ENCODE data around the gene SPIB. TPM values are rescaled to one million over a fixed set of nuclear protein-coding genes. Genes with fewer than 3 reads are reported as not detected.

Gene SPIB
- total RNA-seq, 8 experiments from 2014 or later: 0.09 to 2.6 (median 0.47) TPM; not detected in 2

GRCh38 chr19:50399368-50399745 is 19.4 kb upstream of the SPIB start:
- H3K4me3 ChIP-seq: no peak overlapping the region
- in situ Hi-C loops (cut with MboI; ENCODE audit: low pct_unique_long_range_greater_than_20kb in 2 of 9, low sequenced_read_pairs in 9 of 9, unreplicated experiment in 9 of 9): no loop called here
- ATAC-seq (replicated peaks in 6 of 8): no peak
- WGBS, 10 experiments: 90 to 100% (median 98%) methylated on average over 2 to 4 of the region's 10 CpGs; no CpG with 5 or more reads in 6 of the 10 experiments
- no peak overlapping the region for H3K27ac ChIP-seq
- no peaks in the 10 kb centered on the region for H3K4me1 ChIP-seq (replicated peaks in 1 of 2)

GRCh38 chr19:50401605-50402450 is 16.9 kb upstream of the SPIB start:
- ATAC-seq (replicated peaks in 6 of 8): peak in 1 of 8 experiments; percentile 15
- H3K27ac ChIP-seq: no peak overlapping the region
- no peaks in the 10 kb centered on the region for H3K4me1 ChIP-seq (replicated peaks in 1 of 2)
- WGBS, 10 experiments: 80 to 100% methylated on average over 1 of the region's 48 CpGs; no CpG with 5 or more reads in 8 of the 10 experiments
- H3K4me3 ChIP-seq: no peak overlapping the region
- in situ Hi-C loops (cut with MboI; ENCODE audit: low pct_unique_long_range_greater_than_20kb in 2 of 9, low sequenced_read_pairs in 9 of 9, unreplicated experiment in 9 of 9): no loop called here

- Histone ChIP-seq H3K27ac (no peak overlapping the region), H3K4me1 (replicated peaks in 1 of 2) (no peaks in the 10 kb centered on the region), H3K4me3 (no peak overlapping the region)
- in situ Hi-C loops (cut with MboI; ENCODE audit: low pct_unique_long_range_greater_than_20kb in 2 of 9, low sequenced_read_pairs in 9 of 9, unreplicated experiment in 9 of 9): no loop called here
- 93 to 100% (median 98%) methylated on average over 3 to 12 of the region's 41 CpGs; no CpG with 5 or more reads in 6 of the 10 experiments for WGBS, 10 experiments
- ATAC-seq (replicated peaks in 6 of 8): peak in 1 of 8 experiments; percentile 6
Observed at GRCh38 chr19:50402544-50403301, 16.0 kb upstream of the SPIB start.

DNA sequence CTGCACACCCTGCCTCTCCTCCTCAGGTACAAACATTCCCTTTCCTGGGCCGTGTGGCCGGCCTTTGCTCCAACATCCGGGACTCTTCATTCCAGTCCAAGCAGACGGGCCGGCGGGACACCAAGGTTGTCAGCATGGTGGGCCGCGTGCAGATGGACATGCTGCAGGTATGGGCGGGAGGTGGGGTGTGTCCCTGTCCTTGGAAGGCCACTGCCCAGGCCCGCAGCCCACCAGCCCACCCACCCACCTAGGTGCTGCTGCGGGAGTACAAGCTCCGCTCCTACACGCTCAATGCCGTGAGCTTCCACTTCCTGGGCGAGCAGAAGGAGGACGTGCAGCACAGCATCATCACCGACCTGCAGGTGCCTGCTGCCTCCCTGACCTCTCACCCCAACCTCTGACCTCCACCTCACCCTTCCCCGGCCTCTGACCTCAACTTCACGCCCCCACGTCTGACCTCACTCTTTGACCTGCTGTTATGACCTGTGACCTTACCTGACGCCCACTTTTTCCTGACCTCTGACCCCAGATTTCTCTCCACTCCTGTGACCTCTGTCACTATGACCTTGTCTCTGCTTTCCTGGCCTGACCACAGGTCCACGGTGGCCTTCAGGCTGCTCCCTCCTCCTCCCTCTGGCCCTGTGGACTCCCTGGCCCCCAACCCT is 12.4 kb upstream of the SPIB start:
- H3K4me3 ChIP-seq: no peak overlapping the region
- no peaks in the 10 kb centered on the region for H3K4me1 ChIP-seq (replicated peaks in 1 of 2)
- 100% methylated on average over 1 to 3 of the region's 22 CpGs; no CpG with 5 or more reads in 7 of the 10 experiments for WGBS, 10 experiments
- ATAC-seq (replicated peaks in 6 of 8): no peak
- no peak overlapping the region for H3K27ac ChIP-seq
- in situ Hi-C loops (cut with MboI; ENCODE audit: low pct_unique_long_range_greater_than_20kb in 2 of 9, low sequenced_read_pairs in 9 of 9, unreplicated experiment in 9 of 9): no loop called here

DNA sequence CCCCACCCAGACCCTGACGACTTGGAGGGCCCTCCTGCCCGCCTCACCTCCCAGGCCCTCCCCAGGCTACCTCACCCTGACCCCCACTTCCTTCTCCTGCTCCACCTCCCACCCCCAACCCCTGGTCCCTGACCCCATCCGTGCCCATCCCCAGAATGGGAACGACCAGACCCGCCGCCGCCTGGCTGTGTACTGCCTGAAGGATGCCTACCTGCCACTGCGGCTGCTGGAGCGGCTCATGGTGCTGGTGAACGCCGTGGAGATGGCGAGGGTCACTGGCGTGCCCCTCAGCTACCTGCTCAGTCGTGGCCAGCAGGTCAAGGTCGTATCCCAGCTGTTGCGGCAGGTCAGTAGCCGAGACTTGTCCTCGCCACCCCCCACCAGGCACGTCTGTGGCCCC is 11.9 kb upstream of the SPIB start:
- H3K4me1 ChIP-seq (replicated peaks in 1 of 2): no peaks in the 10 kb centered on the region
- H3K4me3 ChIP-seq: no peak overlapping the region
- WGBS, 10 experiments: no CpG with 5 or more reads among the region's 19 CpGs
- ATAC-seq (replicated peaks in 6 of 8): no peak
- no peak overlapping the region for H3K27ac ChIP-seq
- in situ Hi-C loops (cut with MboI; ENCODE audit: low pct_unique_long_range_greater_than_20kb in 2 of 9, low sequenced_read_pairs in 9 of 9, unreplicated experiment in 9 of 9): no loop called here

- 80 to 100% (median 95%) methylated on average over 1 to 7 of the region's 17 CpGs; no CpG with 5 or more reads in 6 of the 10 experiments for WGBS, 10 experiments
- Histone ChIP-seq H3K4me1 (replicated peaks in 1 of 2) (no peaks in the 10 kb centered on the region), H3K27ac (no peak overlapping the region), H3K4me3 (no peak overlapping the region)
- ATAC-seq (replicated peaks in 6 of 8): no peak
- in situ Hi-C loops (cut with MboI; ENCODE audit: low pct_unique_long_range_greater_than_20kb in 2 of 9, low sequenced_read_pairs in 9 of 9, unreplicated experiment in 9 of 9): no loop called here
Observed at GRCh38 chr19:50409347-50409746, 9.4 kb upstream of the SPIB start.

- WGBS, 10 experiments: 91 to 100% (median 96%) methylated on average over 1 to 10 of the region's 10 CpGs; no CpG with 5 or more reads in 6 of the 10 experiments
- in situ Hi-C loops (cut with MboI; ENCODE audit: low pct_unique_long_range_greater_than_20kb in 2 of 9, low sequenced_read_pairs in 9 of 9, unreplicated experiment in 9 of 9): no loop called here
- no peak overlapping the region for H3K4me3 ChIP-seq
- H3K27ac ChIP-seq: no peak overlapping the region
- ATAC-seq (replicated peaks in 6 of 8): no peak
- no peaks in the 10 kb centered on the region for H3K4me1 ChIP-seq (replicated peaks in 1 of 2)
Observed at GRCh38 chr19:50410109-50410508, 8.6 kb upstream of the SPIB start.

DNA sequence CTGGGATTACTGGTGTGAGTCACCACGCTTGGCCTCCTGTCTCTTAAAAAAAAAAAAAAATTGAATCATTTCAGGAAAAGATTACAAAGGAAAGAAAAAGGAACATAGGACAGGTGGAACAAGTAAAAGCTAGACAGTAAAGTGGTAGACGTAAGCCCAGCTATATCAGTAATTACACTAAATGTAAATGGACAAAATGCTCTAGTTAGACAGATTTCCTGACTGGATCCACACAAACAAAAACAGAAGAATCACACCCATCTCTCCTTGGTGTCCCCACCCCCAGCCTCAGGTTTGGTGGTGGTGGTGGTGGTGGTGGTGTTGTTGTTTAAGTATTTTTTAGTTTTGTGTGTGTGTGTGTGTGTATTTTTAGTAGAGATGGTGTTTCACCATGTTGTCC is 6.3 kb upstream of the SPIB start:
- in situ Hi-C loops (cut with MboI; ENCODE audit: low pct_unique_long_range_greater_than_20kb in 2 of 9, low sequenced_read_pairs in 9 of 9, unreplicated experiment in 9 of 9): no loop called here
- no peak for ATAC-seq (replicated peaks in 6 of 8)
- no peaks in the 10 kb centered on the region for H3K4me1 ChIP-seq (replicated peaks in 1 of 2)

DNA sequence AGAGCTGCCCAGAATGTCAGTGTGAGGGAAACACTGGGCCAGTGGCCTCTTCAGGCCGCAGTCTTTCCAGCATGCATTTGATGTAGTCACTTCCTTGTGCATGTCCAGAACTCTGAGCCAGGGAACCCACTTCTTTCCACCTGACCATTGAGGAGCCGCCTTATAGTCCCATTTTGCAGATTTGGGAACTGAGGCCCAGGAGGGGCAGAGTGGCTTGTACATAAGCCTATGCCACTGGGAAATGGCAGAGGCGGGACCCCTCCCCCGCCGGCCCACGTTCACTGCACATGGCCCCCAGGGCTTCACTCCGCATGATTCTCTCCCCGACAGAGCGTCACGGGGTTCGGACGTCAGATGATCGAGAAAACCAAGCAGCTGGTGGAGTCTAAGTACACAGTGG is 5.6 kb upstream of the SPIB start:
- Histone ChIP-seq H3K4me3 (no peak overlapping the region), H3K4me1 (replicated peaks in 1 of 2) (no peaks in the 10 kb centered on the region), H3K27ac (no peak overlapping the region)
- WGBS, 10 experiments: 90% methylated on average over 4 of the region's 13 CpGs; no CpG with 5 or more reads in 9 of the 10 experiments
- in situ Hi-C loops (cut with MboI; ENCODE audit: low pct_unique_long_range_greater_than_20kb in 2 of 9, low sequenced_read_pairs in 9 of 9, unreplicated experiment in 9 of 9): no loop called here
- no peak for ATAC-seq (replicated peaks in 6 of 8)

More for the DNA sequence above, 6.3 kb upstream of the SPIB start:
- H3K27ac ChIP-seq: no peak overlapping the region
- 80 to 100% (median 92%) methylated on average over 1 to 2 of the region's 2 CpGs; no CpG with 5 or more reads in 5 of the 10 experiments for WGBS, 10 experiments
- H3K4me3 ChIP-seq: no peak overlapping the region

DNA sequence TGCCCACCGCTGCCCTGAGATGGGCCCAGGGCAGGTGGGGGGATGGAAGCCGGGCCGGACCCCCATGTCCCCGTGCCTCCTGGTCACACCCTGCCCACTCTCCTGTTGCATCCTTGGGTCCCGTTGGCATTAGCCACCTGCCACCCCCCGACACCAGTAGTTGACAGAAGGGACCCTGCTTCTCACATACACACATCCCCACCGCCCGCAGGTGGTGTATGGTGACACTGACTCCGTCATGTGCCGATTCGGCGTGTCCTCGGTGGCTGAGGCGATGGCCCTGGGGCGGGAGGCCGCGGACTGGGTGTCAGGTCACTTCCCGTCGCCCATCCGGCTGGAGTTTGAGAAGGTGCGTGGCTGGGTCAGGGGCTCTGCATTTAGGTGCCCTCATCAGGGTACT is 5.2 kb upstream of the SPIB start:
- in situ Hi-C loops (cut with MboI; ENCODE audit: low pct_unique_long_range_greater_than_20kb in 2 of 9, low sequenced_read_pairs in 9 of 9, unreplicated experiment in 9 of 9): no loop called here
- Histone ChIP-seq H3K27ac (no peak overlapping the region), H3K4me3 (no peak overlapping the region), H3K4me1 (replicated peaks in 1 of 2) (peaks cover 0 to under 1% of the 10 kb centered on the region in 2 donors)
- no peak for ATAC-seq (replicated peaks in 6 of 8)
- 96 to 100% (median 100%) methylated on average over 1 to 13 of the region's 21 CpGs; no CpG with 5 or more reads in 6 of the 10 experiments for WGBS, 10 experiments

- Histone ChIP-seq H3K4me1 (replicated peaks in 1 of 2) (peaks cover 0 to 6% of the 10 kb centered on the region in 2 donors), H3K27ac (no peak overlapping the region), H3K4me3 (no peak overlapping the region)
- 60 to 100% (median 78%) methylated on average over 1 to 19 of the region's 37 CpGs; no CpG with 5 or more reads in 7 of the 10 experiments for WGBS, 10 experiments
- ATAC-seq (replicated peaks in 6 of 8): peak; percentile 76 to 97 (median 82)
- in situ Hi-C loops (cut with MboI; ENCODE audit: low pct_unique_long_range_greater_than_20kb in 2 of 9, low sequenced_read_pairs in 9 of 9, unreplicated experiment in 9 of 9): no loop called here
Observed at GRCh38 chr19:50414864-50415660, 3.7 kb upstream of the SPIB start.

DNA sequence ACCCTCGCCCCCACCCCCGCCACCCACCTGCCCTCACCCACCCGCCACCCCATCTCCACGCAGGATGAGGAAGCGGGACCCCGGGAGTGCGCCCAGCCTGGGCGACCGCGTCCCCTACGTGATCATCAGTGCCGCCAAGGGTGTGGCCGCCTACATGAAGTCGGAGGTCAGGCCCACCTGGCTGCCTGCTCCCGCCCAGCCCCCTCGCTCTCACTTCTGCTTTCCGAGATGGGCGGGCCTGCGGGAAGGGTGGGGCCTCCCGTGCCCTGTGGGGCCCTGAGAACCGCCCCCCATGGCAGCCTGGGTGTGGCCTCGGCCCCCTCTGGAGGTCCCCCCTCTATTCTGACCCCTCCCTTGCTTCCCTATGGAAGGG is 3.1 kb upstream of the SPIB start:
- no CpG with 5 or more reads among the region's 22 CpGs for WGBS, 10 experiments
- ATAC-seq (replicated peaks in 6 of 8): no peak
- Histone ChIP-seq H3K4me3 (no peak overlapping the region), H3K27ac (no peak overlapping the region), H3K4me1 (replicated peaks in 1 of 2) (peaks cover 0 to 6% of the 10 kb centered on the region in 2 donors)
- in situ Hi-C loops (cut with MboI; ENCODE audit: low pct_unique_long_range_greater_than_20kb in 2 of 9, low sequenced_read_pairs in 9 of 9, unreplicated experiment in 9 of 9): no loop called here

All from motor neuron (in vitro differentiated cells).